Measurements from ENCODE around the gene STEAP1B. TPM values are rescaled to one million over a fixed set of nuclear protein-coding genes. Genes with fewer than 3 reads are reported as not detected.

STEAP1B gene
- total RNA-seq, 1 donor from 2014 or later = 0.58 TPM

DNA sequence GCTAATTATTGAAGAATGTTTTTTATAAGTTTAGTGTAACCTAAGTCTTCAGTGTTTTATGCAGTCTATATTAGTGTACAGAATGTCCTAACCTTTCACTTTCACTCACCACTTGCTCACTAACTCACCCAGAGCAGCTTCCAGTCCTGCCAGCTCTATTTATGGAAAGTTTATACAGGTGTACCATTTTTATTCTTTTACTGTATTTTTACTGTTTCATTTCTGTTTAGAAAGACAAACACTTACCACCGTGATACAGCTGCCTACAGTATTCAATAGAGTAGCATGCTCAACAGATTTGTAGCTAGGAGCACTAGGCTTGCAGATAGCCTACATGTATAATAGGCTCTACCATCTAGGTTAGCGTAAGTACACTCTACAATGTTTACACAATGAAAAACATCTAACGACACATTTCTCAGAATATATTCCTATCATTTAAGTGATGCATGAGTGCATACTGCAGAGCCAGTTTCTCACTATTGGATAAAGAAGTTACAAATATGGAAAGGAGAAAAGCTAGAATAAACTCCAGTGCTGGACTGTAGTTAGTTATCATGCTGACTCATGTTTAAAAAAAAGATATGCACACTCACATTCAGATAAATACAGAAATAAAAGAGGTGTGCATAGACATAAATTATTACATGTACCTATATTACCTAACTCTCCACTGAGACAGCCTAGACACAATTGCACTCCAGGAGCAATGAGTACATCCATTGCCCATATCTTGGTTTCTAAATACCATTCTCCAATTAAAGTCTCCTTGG lies 30.4 kb downstream of the STEAP1B start:
- DNase-seq (ENCODE audit: low spot score in 2 of 2, unreplicated experiment in 2 of 2) = no peak
- no peak overlapping the region for H3K4me3 Mint-ChIP-seq
- H3K27ac Mint-ChIP-seq = no peak overlapping the region
- H3K9me3 Mint-ChIP-seq = peaks cover 8% of the 10 kb centered on the region
- H3K4me1 Mint-ChIP-seq = no peaks in the 10 kb centered on the region
- no peaks in the 10 kb centered on the region for H3K27me3 Mint-ChIP-seq (ENCODE audit: low read depth)
- H3K36me3 Mint-ChIP-seq = no peaks in the 10 kb centered on the region
- no peak for TF ChIP-seq CTCF (IDR thresholded peaks at IDR 0.05; ENCODE audit: unreplicated experiment)

- Mint-ChIP-seq H3K4me1 (no peaks in the 10 kb centered on the region), H3K27ac (no peak overlapping the region), H3K36me3 (no peaks in the 10 kb centered on the region), H3K9me3 (peaks cover 8% of the 10 kb centered on the region), H3K27me3 (ENCODE audit: low read depth) (no peaks in the 10 kb centered on the region), H3K4me3 (no peak overlapping the region)
- DNase-seq (ENCODE audit: low spot score in 2 of 2, unreplicated experiment in 2 of 2) = no peak
- no peak for TF ChIP-seq CTCF (IDR thresholded peaks at IDR 0.05; ENCODE audit: unreplicated experiment)
Measured at GRCh38 chr7:22468609-22469008, 31.4 kb downstream of the STEAP1B start.

GRCh38 chr7:22464299-22464698 lies 35.7 kb downstream of the STEAP1B start:
- H3K4me1 Mint-ChIP-seq = no peaks in the 10 kb centered on the region
- TF ChIP-seq CTCF (IDR thresholded peaks at IDR 0.05; ENCODE audit: unreplicated experiment) = no peak
- H3K27me3 Mint-ChIP-seq (ENCODE audit: low read depth) = no peaks in the 10 kb centered on the region
- DNase-seq (ENCODE audit: low spot score in 2 of 2, unreplicated experiment in 2 of 2) = no peak
- H3K36me3 Mint-ChIP-seq = no peaks in the 10 kb centered on the region
- H3K27ac Mint-ChIP-seq = no peak overlapping the region
- H3K4me3 Mint-ChIP-seq = no peak overlapping the region
- no peaks in the 10 kb centered on the region for H3K9me3 Mint-ChIP-seq

DNA sequence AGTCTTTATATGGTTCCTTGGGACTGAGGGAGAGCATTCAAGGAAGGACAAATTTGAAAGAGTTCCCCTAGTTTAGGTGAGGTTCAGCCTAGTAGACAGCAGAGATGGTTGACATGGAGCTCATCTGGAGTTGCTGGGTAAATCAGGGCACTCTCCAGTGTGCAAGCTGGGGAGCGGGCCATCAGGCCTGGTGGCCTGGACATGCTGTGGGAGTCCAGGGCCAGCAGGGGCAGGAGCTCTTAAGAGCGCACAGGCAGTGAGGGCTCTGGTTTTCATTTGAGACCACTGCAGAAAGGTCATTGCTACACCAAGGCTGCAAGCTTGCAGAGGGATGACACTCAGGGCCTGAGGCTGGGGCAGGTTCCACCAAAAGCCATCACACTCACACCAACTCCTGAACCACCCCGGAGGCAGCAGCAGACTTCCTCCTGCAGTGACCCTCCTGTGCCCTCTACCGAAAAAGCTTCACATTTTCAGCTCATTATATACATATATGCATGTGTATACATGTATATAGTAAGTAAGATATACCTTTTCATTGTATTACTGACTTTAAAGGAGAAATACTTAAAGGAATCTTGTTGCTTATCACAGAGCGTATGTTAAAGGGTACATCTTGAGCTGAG lies 39.5 kb downstream of the STEAP1B start:
- H3K36me3 Mint-ChIP-seq = no peaks in the 10 kb centered on the region
- no peak for DNase-seq (ENCODE audit: low spot score in 2 of 2, unreplicated experiment in 2 of 2)
- TF ChIP-seq CTCF (IDR thresholded peaks at IDR 0.05; ENCODE audit: unreplicated experiment) = no peak
- no peak overlapping the region for H3K27ac Mint-ChIP-seq
- no peaks in the 10 kb centered on the region for H3K4me1 Mint-ChIP-seq
- H3K27me3 Mint-ChIP-seq (ENCODE audit: low read depth) = no peaks in the 10 kb centered on the region
- no peaks in the 10 kb centered on the region for H3K9me3 Mint-ChIP-seq
- H3K4me3 Mint-ChIP-seq = no peak overlapping the region

DNA sequence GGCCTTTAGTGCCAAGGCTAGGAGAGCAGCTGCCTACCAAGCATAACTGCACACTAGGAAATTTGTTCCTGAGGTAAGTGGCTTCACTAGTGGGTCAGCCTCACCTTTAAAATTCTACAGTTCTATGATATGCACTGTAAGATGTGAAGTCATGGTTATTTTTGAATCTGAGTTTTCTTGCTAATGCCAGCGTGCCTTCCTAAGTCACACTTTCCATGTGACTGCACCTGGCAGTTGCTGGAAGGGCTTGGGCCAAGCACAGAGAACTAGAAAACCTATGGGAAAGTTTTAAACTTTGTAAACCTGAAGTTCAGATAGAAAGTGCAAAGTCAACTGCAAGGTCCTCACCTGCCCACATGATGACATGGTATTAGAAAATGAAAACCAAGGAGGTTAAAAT lies 42.5 kb downstream of the STEAP1B start:
- TF ChIP-seq CTCF (IDR thresholded peaks at IDR 0.05; ENCODE audit: unreplicated experiment) = no peak
- Mint-ChIP-seq H3K27ac (no peak overlapping the region), H3K4me1 (peaks cover 7% of the 10 kb centered on the region), H3K4me3 (no peak overlapping the region), H3K36me3 (no peaks in the 10 kb centered on the region), H3K9me3 (no peaks in the 10 kb centered on the region), H3K27me3 (ENCODE audit: low read depth) (peaks cover 6% of the 10 kb centered on the region)
- no peak for DNase-seq (ENCODE audit: low spot score in 2 of 2, unreplicated experiment in 2 of 2)
